Loucy (cell line): ENCODE data around the gene PLEKHG4B.

Source experiments
- H2AFZ ChIP-seq: fragments of 200-600 bp; sonication (generic); 2 replicates; pipeline ENCODE4 v1.6.0; 2016; ENCODE audit warnings: antibody characterized with exemption, mild to moderate bottlenecking, low read length, moderate library complexity
- H3F3A ChIP-seq: fragments of 200-600 bp; 2 replicates; pipeline ENCODE4 v1.6.0; 2016; ENCODE audit warnings: antibody characterized with exemption, low read depth, mild to moderate bottlenecking
- H3K27me3 ChIP-seq: fragments of 200-600 bp; sonication (generic); 2 replicates; pipeline ENCODE4 v1.6.1; 2014; ENCODE audit warnings: low read length, mild to moderate bottlenecking; ENCODE audit not compliant: insufficient read depth, poor library complexity, severe bottlenecking
- H3K36me3 ChIP-seq: fragments of 200-600 bp; sonication (generic); 2 replicates; pipeline ENCODE4 v1.6.1; 2016; ENCODE audit warnings: low read length; ENCODE audit not compliant: insufficient read depth
- H3K4me1 ChIP-seq: fragments of 200-600 bp; sonication (generic); 2 replicates; pipeline ENCODE4 v1.5.1; 2014; ENCODE audit warnings: low read length, mild to moderate bottlenecking; ENCODE audit not compliant: insufficient read depth, poor library complexity, severe bottlenecking
- H3K4me2 ChIP-seq: fragments of 200-600 bp; sonication (generic); 2 replicates; pipeline ENCODE4 v1.6.0; 2014; ENCODE audit warnings: antibody characterized with exemption, low read length, low read depth, mild to moderate bottlenecking; ENCODE audit not compliant: poor library complexity, severe bottlenecking
- H3K4me3 ChIP-seq: fragments of 200-600 bp; sonication (generic); 2 replicates; pipeline ENCODE4 v1.5.1; 2014; ENCODE audit warnings: low read length, mild to moderate bottlenecking, mixed read lengths; ENCODE audit not compliant: poor library complexity, severe bottlenecking
- H3K79me2 ChIP-seq: fragments of 200-600 bp; sonication (generic); 2 replicates; pipeline ENCODE4 v1.6.1; 2014; ENCODE audit warnings: low read length; ENCODE audit not compliant: insufficient read depth
- H3K9ac ChIP-seq: fragments of 200-600 bp; sonication (generic); 2 replicates; pipeline ENCODE4 v1.6.0; 2014; ENCODE audit warnings: mild to moderate bottlenecking, low read depth, low read length, moderate library complexity; ENCODE audit not compliant: poor library complexity, severe bottlenecking
- H3K9me2 ChIP-seq: fragments of 200-600 bp; sonication (generic); replicated peaks from 2 replicates; pipeline ENCODE4 v1.6.1; 2016; ENCODE audit warnings: low read depth, low read length, mixed read lengths
- H3K9me3 ChIP-seq: fragments of 200-600 bp; sonication (generic); 2 replicates; pipeline ENCODE4 v1.6.1; 2014; ENCODE audit warnings: mild to moderate bottlenecking, antibody characterized with exemption, low read length, low read depth; ENCODE audit not compliant: insufficient read depth
- H4K20me1 ChIP-seq: fragments of 200-600 bp; sonication (generic); 2 replicates; pipeline ENCODE4 v1.6.0; 2014; ENCODE audit warnings: antibody characterized with exemption, low read length, mild to moderate bottlenecking; ENCODE audit not compliant: insufficient read depth, poor library complexity, severe bottlenecking
- CTCF ChIP-seq: fragments of 200-600 bp; sonication (generic); conservative IDR thresholded peaks from 2 replicates; pipeline ENCODE4 v1.5.1; 2014; ENCODE audit warnings: mild to moderate bottlenecking, antibody characterized with exemption, low read length
- EZH2phosphoT487 ChIP-seq: fragments of 200-600 bp; IDR thresholded peaks from 2 replicates; pipeline ENCODE4 v1.6.1; 2018; ENCODE audit warnings: antibody characterized with exemption, mild to moderate bottlenecking, moderate library complexity, borderline replicate concordance

PLEKHG4B gene

GRCh38 chr5:190366-191035 is 98.5 kb downstream of the PLEKHG4B start:
- Histone ChIP-seq H3K4me1 (peaks cover 62% of the 10 kb centered on the region), H3K9me3 (no peaks in the 10 kb centered on the region), H3K4me3 (no peak overlapping the region), H3K27me3 (no peaks in the 10 kb centered on the region), H3K36me3 (no peaks in the 10 kb centered on the region), H3K9me2 (no peaks in the 10 kb centered on the region), H3F3A (no peaks in the 10 kb centered on the region), H3K4me2 (peak overlapping the region; percentile 6), H4K20me1 (no peaks in the 10 kb centered on the region), H2AFZ (no peak overlapping the region), H3K9ac (peak overlapping the region; percentile 25), H3K79me2 (no peaks in the 10 kb centered on the region)
- no peak for TF ChIP-seq EZH2phosphoT487
- no peak for TF ChIP-seq CTCF

- Histone ChIP-seq H3K4me3 (no peak within 1 kb of the TSS), H4K20me1 (no peaks in the 10 kb centered on the region), H3K9me2 (no peaks in the 10 kb centered on the region), H3K36me3 (no peaks in the 10 kb centered on the region), H2AFZ (no peak within 1 kb of the TSS), H3K27me3 (no peaks in the 10 kb centered on the region), H3K4me2 (peak within 1 kb of the TSS; percentile 6), H3K9ac (peak within 1 kb of the TSS; percentile 25), H3F3A (no peaks in the 10 kb centered on the region), H3K79me2 (no peaks in the 10 kb centered on the region), H3K9me3 (no peaks in the 10 kb centered on the region), H3K4me1 (peaks cover 60% of the 10 kb centered on the region)
- TF ChIP-seq CTCF (no peak), EZH2phosphoT487 (no peak)
Observed at GRCh38 chr5:191036-191948, 99.3 kb downstream of the PLEKHG4B start, which contains the start of gene LRRC14B. Gene LRRC14B, plus strand, starts transcription at chr5:191495. Its CDS starts 44 bp downstream, at chr5:191539.

GRCh38 chr5:191949-192690 is 100.2 kb downstream of the PLEKHG4B start:
- Histone ChIP-seq H4K20me1 (no peaks in the 10 kb centered on the region), H3K36me3 (no peaks in the 10 kb centered on the region), H3K27me3 (no peaks in the 10 kb centered on the region), H3K4me1 (peaks cover 52% of the 10 kb centered on the region), H3K9me2 (no peaks in the 10 kb centered on the region), H3F3A (no peaks in the 10 kb centered on the region), H3K9ac (no peak overlapping the region), H3K4me2 (no peak overlapping the region), H3K79me2 (no peaks in the 10 kb centered on the region), H3K4me3 (no peak overlapping the region), H2AFZ (no peak overlapping the region), H3K9me3 (no peaks in the 10 kb centered on the region)
- TF ChIP-seq CTCF (no peak), EZH2phosphoT487 (no peak)
